GM23338 (cell line): ENCODE measurements around the gene GNPTAB. TPM values are rescaled to one million over a fixed set of nuclear protein-coding genes. Genes with fewer than 3 reads are reported as not detected.

Source experiments
- ATAC-seq: fragments of 200-7000 bp; cut with Tn5 transposase; 3 replicates; pipeline ENCODE4 v1.9.1; 2020
- DNase-seq: peaks from one replicate; pipeline ENCODE4 v3.0.0-alpha.2; 2015; ENCODE audit warnings: low spot score
- H2AFZ ChIP-seq: fragments of 200-600 bp; sonication (generic); 2 replicates; pipeline ENCODE4 v1.8.0; 2016; ENCODE audit warnings: antibody characterized with exemption, mild to moderate bottlenecking, moderate library complexity
- H3F3A ChIP-seq: fragments of 200-600 bp; sonication (generic); replicated peaks from 2 replicates; pipeline ENCODE4 v1.8.0; 2017; ENCODE audit warnings: antibody characterized with exemption, mixed run types, low read depth
- H3K27ac ChIP-seq: fragments of 200-600 bp; sonication (generic); 2 replicates; pipeline ENCODE4 v1.6.1; 2016; ENCODE audit warnings: low read depth
- H3K27me3 ChIP-seq: fragments of 200-600 bp; sonication (generic); 2 replicates; pipeline ENCODE4 v1.8.0; 2016; ENCODE audit warnings: mild to moderate bottlenecking, mixed run types, moderate library complexity; ENCODE audit not compliant: insufficient read depth
- H3K36me3 ChIP-seq: fragments of 200-600 bp; sonication (generic); 2 replicates; pipeline ENCODE4 v1.8.0; 2016; ENCODE audit warnings: mild to moderate bottlenecking; ENCODE audit not compliant: insufficient read depth
- H3K4me1 ChIP-seq: fragments of 200-600 bp; sonication (generic); 2 replicates; pipeline ENCODE4 v1.8.0; 2016; ENCODE audit warnings: mild to moderate bottlenecking, moderate library complexity; ENCODE audit not compliant: insufficient read depth
- H3K4me2 ChIP-seq: fragments of 200-600 bp; sonication (generic); 2 replicates; pipeline ENCODE4 v1.7.1; 2017; ENCODE audit warnings: mixed run types
- H3K4me3 ChIP-seq: fragments of 200-600 bp; sonication (generic); 2 replicates; pipeline ENCODE4 v1.6.1; 2016; ENCODE audit warnings: mixed run types
- H3K79me2 ChIP-seq: fragments of 200-600 bp; sonication (generic); replicated peaks from 2 replicates; pipeline ENCODE4 v1.8.0; 2017; ENCODE audit warnings: mild to moderate bottlenecking; ENCODE audit not compliant: insufficient read depth
- H3K9me2 ChIP-seq: fragments of 200-600 bp; sonication (generic); 2 replicates; pipeline ENCODE4 v1.8.0; 2017; ENCODE audit not compliant: insufficient read depth
- H4K20me1 ChIP-seq: fragments of 200-600 bp; sonication (generic); replicated peaks from 2 replicates; pipeline ENCODE4 v1.8.0; 2017; ENCODE audit warnings: mild to moderate bottlenecking; ENCODE audit not compliant: insufficient read depth
- H3K27ac Mint-ChIP-seq: 2 replicates; pipeline ENCODE4 v1.8.0; 2020; ENCODE audit warnings: inconsistent platforms, mild to moderate bottlenecking, moderate library complexity, mixed read lengths
- H3K27me3 Mint-ChIP-seq: 3 replicates; pipeline ENCODE4 v1.8.0; 2022; ENCODE audit warnings: low read depth, mild to moderate bottlenecking, moderate library complexity, mixed read lengths, inconsistent platforms; ENCODE audit not compliant: insufficient read depth, poor library complexity
- H3K36me3 Mint-ChIP-seq: 3 replicates; pipeline ENCODE4 v1.8.0; 2021; ENCODE audit warnings: low read depth, mild to moderate bottlenecking, inconsistent platforms, moderate library complexity, mixed read lengths
- H3K4me1 Mint-ChIP-seq: 3 replicates; pipeline ENCODE4 v1.8.0; 2020; ENCODE audit warnings: mild to moderate bottlenecking, inconsistent platforms, mixed read lengths
- H3K4me3 Mint-ChIP-seq: 3 replicates; pipeline ENCODE4 v1.8.0; 2021; ENCODE audit warnings: moderate library complexity, mild to moderate bottlenecking, inconsistent platforms, mixed read lengths
- H3K9me3 Mint-ChIP-seq: 3 replicates; pipeline ENCODE4 v1.8.0; 2020; ENCODE audit warnings: moderate library complexity, mild to moderate bottlenecking, inconsistent platforms, mixed read lengths
- CTCF ChIP-seq, 2 experiments: fragments of 200-600 bp in 1 of 2; sonication (generic) in 1 of 2; conservative IDR thresholded peaks; 2 replicates each; pipeline versions ENCODE4 v1.5.1 to v1.6.1; 2016 to 2017; ENCODE audit warnings: antibody characterized with exemption in 2 of 2, low read depth in 2 of 2, mild to moderate bottlenecking in 2 of 2, moderate library complexity in 1 of 2
- EZH2 ChIP-seq: fragments of 200-600 bp; sonication (generic); IDR thresholded peaks from one replicate; pipeline ENCODE4 v1.8.0; 2017; ENCODE audit warnings: antibody characterized with exemption, mild to moderate bottlenecking, low read depth; ENCODE audit not compliant: unreplicated experiment
- EZH2phosphoT487 ChIP-seq: fragments of 200-600 bp; sonication (generic); IDR thresholded peaks from one replicate; pipeline ENCODE4 v1.8.1; 2018; ENCODE audit warnings: antibody characterized with exemption; ENCODE audit not compliant: unreplicated experiment
- NANOG ChIP-seq: IDR thresholded peaks from 2 replicates; pipeline ENCODE4 v1.6.1; 2016; ENCODE audit warnings: antibody characterized with exemption, borderline replicate concordance
- STAT1 ChIP-seq: IDR thresholded peaks from one replicate; pipeline ENCODE4 v1.6.1; 2016; ENCODE audit warnings: antibody characterized with exemption; ENCODE audit not compliant: unreplicated experiment
- ZNF114 ChIP-seq: fragments of 250-450 bp; sonication (Bioruptor Pico); IDR thresholded peaks from 2 replicates; pipeline ENCODE4 v1.5.0; 2020; ENCODE audit warnings: mild to moderate bottlenecking, moderate library complexity
- ZNF462 ChIP-seq: fragments of 250-450 bp; sonication (Bioruptor Pico); IDR thresholded peaks from 2 replicates; pipeline ENCODE4 v1.5.0; 2020; ENCODE audit warnings: mild to moderate bottlenecking, moderate library complexity
- polyA plus RNA-seq: library from polyadenylated mRNA; unstranded; fragments of >200 nt; fragmentation: Nextera tagmentation; extraction: Ambion mirVana; gene quantifications from 2 replicates; pipeline ENCODE4 v1.2.1, GENCODE V29; 2016
- total RNA-seq: library from RNA; depleted of rRNA; stranded (reverse); fragments of >200 nt; shearing (Covaris generic); gene quantifications from 2 replicates; pipeline ENCODE4 v1.2.3, GENCODE V29; 2014

GNPTAB gene
- total and polyA plus RNA-seq, 2 experiments from 2014 or later, result 23.6 to 58.3 TPM

- H3K9me2 ChIP-seq, result no peaks in the 10 kb centered on the region
- Mint-ChIP-seq H3K9me3 (no peaks in the 10 kb centered on the region), H3K36me3 (peaks cover 4% of the 10 kb centered on the region; the same call in 2 of the 3 replicates), H3K4me1 (no peaks in the 10 kb centered on the region), H3K27me3 (peaks cover 4% of the 10 kb centered on the region), H3K27ac (peak overlapping the region; percentile 6; the same call in 1 of the 2 replicates), H3K4me3 (no peak overlapping the region)
- no peak for TF ChIP-seq CTCF (conservative IDR thresholded peaks at IDR 0.05; ENCODE audit: low read depth in 2 of 2)
- TF ChIP-seq NANOG, result no peak
- TF ChIP-seq EZH2, result no peak
- TF ChIP-seq ZNF114 (CRISPR knock-in tag), result no peak
- TF ChIP-seq EZH2phosphoT487, result no peak
- no peak for TF ChIP-seq ZNF462 (CRISPR knock-in tag)
- no peak for TF ChIP-seq STAT1
- no peaks in the 10 kb centered on the region for H3K79me2 ChIP-seq
- H3F3A ChIP-seq, result no peaks in the 10 kb centered on the region
- H3K4me3 ChIP-seq, result no peak overlapping the region
- peaks cover 14% of the 10 kb centered on the region; the same call in 1 of the 2 replicates for H3K36me3 ChIP-seq
- no peak overlapping the region for H3K4me2 ChIP-seq
- H3K4me1 ChIP-seq, result no peaks in the 10 kb centered on the region
- peaks cover 5% of the 10 kb centered on the region; the same call in 1 of the 2 replicates for H4K20me1 ChIP-seq
- no peak overlapping the region for H3K27ac ChIP-seq
- no peak for ATAC-seq
- no peak overlapping the region for H2AFZ ChIP-seq
- H3K27me3 ChIP-seq, result no peaks in the 10 kb centered on the region
- DNase-seq, result no peak
These were observed 51.6 kb downstream of the GNPTAB start for GRCh38 chr12:101779200-101779599.
